IMR-90 (cell line): ENCODE data around the gene SAAL1. TPM values are rescaled to one million over a fixed set of nuclear protein-coding genes. Genes with fewer than 3 reads are reported as not detected.

Source experiments
- ATAC-seq: fragments of 200-7000 bp; cut with Tn5 transposase; 2 replicates; pipeline ENCODE4 v1.9.1; 2020; ENCODE audit warnings: low read depth, mild to moderate bottlenecking, moderate library complexity
- BruUV-seq: library from RNA; stranded (reverse); fragments of 400-500 nt; replicated peaks from 2 replicates; lab custom pipeline; 2021; lab: Mats Ljungman, UMichigan
- CTCF ChIA-PET: fragments of 300-600 bp; formaldehyde crosslinking; extraction: SDS; loops from one replicate; lab custom pipeline; 2021; ENCODE audit warnings: antibody characterized with exemption; lab: Yijun Ruan, JAX
- POLR2A ChIA-PET: fragments of 300-600 bp; sonication (Branson Sonifier 250); formaldehyde crosslinking; loops from one replicate; lab custom pipeline; 2022; ENCODE audit warnings: antibody characterized with exemption; ENCODE audit not compliant: unreplicated experiment; lab: Charles Lee
- DNase-seq: peaks from one replicate; pipeline ENCODE4 v3.0.0; 2013
- H2AFZ ChIP-seq: replicated peaks from 2 replicates; pipeline ENCODE3; 2013; ENCODE audit warnings: low read length, mild to moderate bottlenecking; ENCODE audit not compliant: poor library complexity
- H2AK5ac ChIP-seq: 2 replicates; pipeline ENCODE4 v1.6.1; 2013; ENCODE audit warnings: low read depth, low read length, inconsistent platforms
- H2AK9ac ChIP-seq: replicated peaks from 2 replicates; pipeline ENCODE3; 2013; ENCODE audit warnings: mild to moderate bottlenecking, low read depth, low read length, moderate library complexity; ENCODE audit not compliant: poor library complexity
- H2BK120ac ChIP-seq: 2 replicates; pipeline ENCODE4 v1.6.1; 2013; ENCODE audit warnings: low read depth, low read length, inconsistent platforms
- H2BK15ac ChIP-seq: 3 replicates; pipeline ENCODE4 v1.6.1; 2013; ENCODE audit warnings: low read depth, low read length, inconsistent platforms
- H2BK20ac ChIP-seq: 2 replicates; pipeline ENCODE4 v1.6.1; 2013; ENCODE audit warnings: low read depth, mild to moderate bottlenecking, inconsistent platforms, low read length, moderate library complexity
- H2BK5ac ChIP-seq: 2 replicates; pipeline ENCODE4 v1.6.1; 2013; ENCODE audit warnings: mild to moderate bottlenecking, low read depth, low read length, inconsistent platforms; ENCODE audit not compliant: poor library complexity, severe bottlenecking
- H3K14ac ChIP-seq: replicated peaks from 2 replicates; pipeline ENCODE4 v1.6.1; 2013; ENCODE audit warnings: low read depth, low read length, inconsistent platforms
- H3K18ac ChIP-seq: 2 replicates; pipeline ENCODE4 v1.6.1; 2013; ENCODE audit warnings: low read depth, low read length, control low read depth
- H3K23ac ChIP-seq: 2 replicates; pipeline ENCODE4 v1.6.1; 2013; ENCODE audit warnings: low read depth, low read length, inconsistent platforms
- H3K27ac ChIP-seq: 2 replicates; pipeline ENCODE4 v1.5.1; 2013; ENCODE audit warnings: mild to moderate bottlenecking, control low read depth, low read length; ENCODE audit not compliant: insufficient read depth
- H3K27me3 ChIP-seq: 2 replicates; pipeline ENCODE4 v1.6.1; 2013; ENCODE audit warnings: low read length; ENCODE audit not compliant: control insufficient read depth, insufficient read depth
- H3K36me3 ChIP-seq: 2 replicates; pipeline ENCODE4 v1.6.1; 2013; ENCODE audit warnings: low read length, mixed read lengths; ENCODE audit not compliant: control insufficient read depth, insufficient read depth
- H3K4ac ChIP-seq: 2 replicates; pipeline ENCODE4 v1.6.1; 2013; ENCODE audit warnings: low read depth, low read length, inconsistent platforms
- H3K4me1 ChIP-seq: 2 replicates; pipeline ENCODE4 v1.6.1; 2013; ENCODE audit warnings: low read length, mixed read lengths; ENCODE audit not compliant: control insufficient read depth, insufficient read depth
- H3K4me2 ChIP-seq: 2 replicates; pipeline ENCODE4 v1.6.1; 2013; ENCODE audit warnings: low read depth, mild to moderate bottlenecking, control low read depth, low read length, moderate library complexity
- H3K4me3 ChIP-seq: 2 replicates; pipeline ENCODE4 v1.5.1; 2013; ENCODE audit warnings: low read depth, mild to moderate bottlenecking, control low read depth, low read length, moderate library complexity; ENCODE audit not compliant: insufficient read depth
- H3K56ac ChIP-seq: 2 replicates; pipeline ENCODE4 v1.6.1; 2013; ENCODE audit warnings: low read length, inconsistent platforms; ENCODE audit not compliant: insufficient read depth; ENCODE audit errors: extremely low read depth
- H3K79me1 ChIP-seq, 2 experiments: 2 replicates each; pipeline ENCODE4 v1.6.1; 2013; ENCODE audit warnings: low read length in 2 of 2, inconsistent platforms in 1 of 2, low read depth in 1 of 2
- H3K9ac ChIP-seq: 2 replicates; pipeline ENCODE4 v1.6.1; 2013; ENCODE audit warnings: low read depth, low read length, control low read depth
- H3K9me1 ChIP-seq: 2 replicates; pipeline ENCODE4 v1.6.1; 2013; ENCODE audit warnings: low read length, inconsistent platforms; ENCODE audit not compliant: insufficient read depth
- H3K9me3 ChIP-seq: 2 replicates; pipeline ENCODE4 v1.6.1; 2013; ENCODE audit warnings: low read length; ENCODE audit not compliant: control insufficient read depth, insufficient read depth
- H4K20me1 ChIP-seq: 2 replicates; pipeline ENCODE4 v1.6.1; 2013; ENCODE audit warnings: low read length, inconsistent platforms; ENCODE audit not compliant: insufficient read depth
- H4K5ac ChIP-seq: 2 replicates; pipeline ENCODE4 v1.6.1; 2013; ENCODE audit warnings: mild to moderate bottlenecking, low read depth, low read length, control low read depth
- H4K8ac ChIP-seq, 2 experiments: 2 replicates each; pipeline ENCODE4 v1.6.1; 2013; ENCODE audit warnings: low read depth in 2 of 2, low read length in 2 of 2, control low read depth in 1 of 2, inconsistent platforms in 1 of 2
- H4K91ac ChIP-seq: 2 replicates; pipeline ENCODE4 v1.6.1; 2013; ENCODE audit warnings: low read depth, low read length, inconsistent platforms; ENCODE audit not compliant: insufficient read depth
- CEBPB ChIP-seq: IDR thresholded peaks from 2 replicates; pipeline ENCODE4 v1.6.1; 2012; ENCODE audit warnings: low read depth, low read length, improper control_type of control experiment
- CHD1 ChIP-seq: IDR thresholded peaks from 2 replicates; pipeline ENCODE4 v1.6.1; 2012; ENCODE audit warnings: low read depth, low read length, improper control_type of control experiment
- WGBS, 2 experiments: methylation state at CpG; one replicate each; pipeline versions ENCODE4 v1.1.5 to v1.1.7; 2013; ENCODE audit warnings: missing lambda C conversion rate in 2 of 2; ENCODE audit not compliant: insufficient read length in 1 of 2; ENCODE audit errors: extremely low coverage in 2 of 2; 5-methylcytosine and 5-hydroxymethylcytosine counted together
- dilution Hi-C: fragments of 300-500 bp; cut with HindIII; formaldehyde crosslinking; loops from one replicate; pipeline ENCODE4 v1.14.3; 2018; ENCODE audit warnings: low sequenced_read_pairs; ENCODE audit not compliant: unreplicated experiment
- in situ Hi-C: fragments of 300-500 bp; cut with MboI; formaldehyde crosslinking; loops from 3 replicates; pipeline ENCODE4 v1.14.3; 2019; ENCODE audit warnings: low sequenced_read_pairs, inconsistent platforms, mixed read lengths
- intact Hi-C: fragments of 100-400 bp; cut with micrococcal nuclease; formaldehyde crosslinking; loops from 2 replicates; pipeline ENCODE4 v1.10.0; 2022
- polyA plus RNA-seq, 3 experiments: library from polyadenylated mRNA; depleted of rRNA; stranded (reverse); fragments of >200 nt; gene quantifications; 2 replicates each; pipeline ENCODE4 v1.2.3, GENCODE V29; 2012; ENCODE audit warnings: low replicate concordance in 1 of 3
- total RNA-seq: library from RNA; depleted of rRNA; stranded (reverse); fragments of >200 nt; gene quantifications from 2 replicates; pipeline ENCODE4 v1.2.3, GENCODE V29; 2012

The SAAL1 gene
- total and polyA plus RNA-seq, 2 of the 4 experiments (the other 2 are of a cell fraction), result 12.5 to 12.8 TPM

DNA sequence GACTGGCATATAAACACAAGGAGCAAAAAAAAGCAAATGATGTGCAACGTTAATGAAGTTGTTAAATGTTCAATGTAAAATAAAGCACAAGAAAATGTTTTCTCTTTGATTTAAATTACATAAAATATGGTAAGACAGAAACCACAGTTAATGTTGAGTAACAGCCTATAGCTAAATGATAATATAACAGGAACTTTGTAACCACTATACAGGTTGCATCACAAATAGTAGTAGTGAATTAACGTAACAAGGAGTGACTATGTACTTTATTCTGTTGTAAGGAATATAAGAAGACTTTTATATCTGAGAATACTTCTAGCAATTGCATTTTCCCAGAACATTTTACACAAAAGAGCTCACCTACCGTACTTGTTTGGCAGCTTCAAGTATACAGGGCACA lies 16.9 kb downstream of the SAAL1 start:
- CTCF ChIA-PET, result interaction anchor here (1.5 kb wide), 1 partner anchor 17 kb away, joined by 5 read pairs; the partner anchor contains the start of gene SAAL1
- TF ChIP-seq CEBPB (0 out of 2 replicates have a peak, but pooled peaks have one; percentile 38), CHD1 (no peak)

More for the DNA sequence above, 16.9 kb downstream of the SAAL1 start:
- POLR2A ChIA-PET, result no interaction called here
- no peak overlapping the region for H3K14ac ChIP-seq
- no peaks in the 10 kb centered on the region for H4K20me1 ChIP-seq
- no peak overlapping the region for H3K9ac ChIP-seq
- ATAC-seq (no peak), DNase-seq (no peak)
- H4K5ac ChIP-seq, result no peak overlapping the region
- H4K8ac ChIP-seq, result no peak overlapping the region
- no peak overlapping the region for H2AK9ac ChIP-seq
- no peak overlapping the region for H4K91ac ChIP-seq
- peaks cover 3% of the 10 kb centered on the region; the same call in 1 of the 2 replicates for H3K9me1 ChIP-seq
- no peak overlapping the region for H3K4me3 ChIP-seq
- H3K9me3 ChIP-seq, result no peaks in the 10 kb centered on the region
- H3K4me2 ChIP-seq, result no peak overlapping the region
- H2AK5ac ChIP-seq, result no peak overlapping the region
- H3K27me3 ChIP-seq, result no peaks in the 10 kb centered on the region
- in situ Hi-C loops (no loop called here), dilution Hi-C loops (no loop called here), intact Hi-C loops (no loop called here)
- no peak overlapping the region for H3K4ac ChIP-seq
- no peak overlapping the region for H3K27ac ChIP-seq
- H2BK120ac ChIP-seq, result no peak overlapping the region
- H3K4me1 ChIP-seq, result 0 out of 2 replicates have a peak, but pooled peaks cover 2% of the 10 kb centered on the region
- H2BK15ac ChIP-seq, result no peak overlapping the region
- no peaks in the 10 kb centered on the region for H3K79me1 ChIP-seq
- H2AFZ ChIP-seq, result no peak overlapping the region
- H3K36me3 ChIP-seq, result peaks cover 26% of the 10 kb centered on the region
- H2BK5ac ChIP-seq, result no peak overlapping the region
- H3K18ac ChIP-seq, result no peak overlapping the region
- H3K23ac ChIP-seq, result no peak overlapping the region
- no TSS peak for BruUV-seq
- 83% methylated on average over 1 of the region's 3 CpGs; no CpG with 5 or more reads in 1 of the 2 experiments for WGBS, 2 experiments
- no peak overlapping the region for H3K56ac ChIP-seq
- no peak overlapping the region for H2BK20ac ChIP-seq
